ENCODE measurements around the gene PSMD3.

DNA sequence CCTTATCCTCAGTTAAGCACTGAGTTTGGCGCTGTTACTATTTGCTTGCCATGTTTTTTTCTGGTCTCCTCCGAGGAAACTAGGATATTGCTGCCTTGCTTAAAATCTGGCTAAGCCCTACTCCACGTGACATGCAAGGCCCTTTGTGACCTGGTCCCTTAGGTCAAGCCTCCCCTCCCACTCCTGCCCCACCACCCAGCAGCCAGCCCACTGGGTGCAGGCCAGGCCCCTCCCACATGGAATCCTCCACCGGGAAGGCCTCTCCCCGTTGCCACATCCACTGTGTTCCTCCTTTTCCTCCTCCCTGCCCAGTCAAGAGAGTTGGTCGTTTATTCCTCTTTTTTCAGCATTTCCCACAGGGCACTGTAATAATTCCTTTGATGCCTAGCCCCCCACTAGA, 16.2 kb downstream of the PSMD3 start:
- no peak for TF ChIP-seq EZH2 (IDR thresholded peaks at IDR 0.05)
- no peak for TF ChIP-seq POLR2AphosphoS5 (IDR thresholded peaks at IDR 0.05; ENCODE audit: borderline replicate concordance, low read depth, low read length)
- no peak for TF ChIP-seq FOXP2 (optimal IDR thresholded peaks at IDR 0.05; ENCODE audit: control extremely low read depth, extremely low read length, insufficient read depth)

Measured in SK-N-MC (cell line).